GM19467 (cell line): Measurements from ENCODE around the gene HSBP1L1.
"Not testable (repeated sequence)": the region's sequence is repeated elsewhere in the genome, so short reads cannot be mapped to it uniquely, and the experiment has no call there.

Experiments
- ATAC-seq: cut with Tn5 transposase; IDR thresholded peaks from one replicate; pipeline ENCODE4 v1.9.1; 2021; ENCODE audit warnings: mild to moderate bottlenecking, moderate library complexity; ENCODE audit not compliant: unreplicated experiment

HSBP1L1 gene

DNA sequence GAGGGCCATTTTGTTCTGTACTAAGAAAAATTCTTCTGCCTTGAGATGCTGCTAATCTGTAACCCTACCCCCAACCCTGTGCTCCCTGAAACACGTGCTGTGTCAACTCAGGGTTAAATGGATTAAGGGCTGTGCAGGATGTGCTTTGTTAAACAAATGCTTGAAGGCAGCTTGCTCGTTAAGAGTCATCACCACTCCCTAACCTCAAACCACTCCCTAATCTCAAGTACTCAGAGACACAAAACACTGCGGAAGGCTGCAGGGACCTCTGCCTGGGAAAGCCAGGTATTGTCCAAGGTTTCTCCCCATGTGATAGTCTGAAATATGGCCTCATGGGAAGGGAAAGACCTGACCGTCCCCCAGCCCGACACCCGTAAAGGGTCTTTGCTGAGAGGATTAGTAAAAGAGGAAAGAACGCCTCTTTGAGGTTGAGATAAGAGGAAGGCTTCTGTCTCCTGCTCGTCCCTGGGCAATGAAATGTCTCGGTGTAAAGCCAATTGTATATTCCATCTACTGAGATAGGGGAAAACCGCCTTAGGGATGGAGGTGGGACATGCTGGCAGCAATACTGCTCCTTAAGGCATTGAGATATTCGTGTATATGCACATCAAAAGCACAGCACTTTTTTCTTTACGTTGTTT is 4.2 kb upstream of the HSBP1L1 start:
- ATAC-seq: not testable (repeated sequence)

DNA sequence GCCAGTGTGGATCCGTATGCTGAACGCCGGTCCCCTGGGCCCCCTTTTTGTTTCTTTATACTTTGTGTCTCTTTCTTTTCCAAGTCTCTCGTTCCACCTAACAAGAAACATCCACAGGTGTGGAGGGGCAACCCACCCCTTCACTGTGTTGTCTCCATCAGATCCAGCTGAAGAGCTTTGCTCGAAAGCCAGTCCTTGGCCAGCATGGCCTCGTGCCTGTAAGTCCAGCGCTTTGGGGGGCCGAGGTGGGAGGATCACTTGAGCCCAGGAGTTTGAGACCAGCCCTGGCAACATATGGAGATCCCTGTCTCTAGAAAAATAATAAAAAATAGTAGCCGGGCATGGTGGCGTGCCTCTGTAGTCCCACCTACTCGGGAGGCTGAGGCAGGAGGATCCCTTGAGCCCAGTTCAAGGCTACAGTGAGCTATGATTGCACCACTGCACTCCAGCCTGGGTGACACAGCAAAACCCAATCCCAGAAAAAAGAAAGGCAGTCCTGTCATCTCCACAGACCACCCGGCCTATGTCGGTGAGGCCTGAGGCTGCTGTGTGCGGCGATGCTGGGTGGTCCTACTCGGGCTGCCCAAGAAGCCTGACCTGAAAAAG is 3.4 kb upstream of the HSBP1L1 start:
- no peak for ATAC-seq

DNA sequence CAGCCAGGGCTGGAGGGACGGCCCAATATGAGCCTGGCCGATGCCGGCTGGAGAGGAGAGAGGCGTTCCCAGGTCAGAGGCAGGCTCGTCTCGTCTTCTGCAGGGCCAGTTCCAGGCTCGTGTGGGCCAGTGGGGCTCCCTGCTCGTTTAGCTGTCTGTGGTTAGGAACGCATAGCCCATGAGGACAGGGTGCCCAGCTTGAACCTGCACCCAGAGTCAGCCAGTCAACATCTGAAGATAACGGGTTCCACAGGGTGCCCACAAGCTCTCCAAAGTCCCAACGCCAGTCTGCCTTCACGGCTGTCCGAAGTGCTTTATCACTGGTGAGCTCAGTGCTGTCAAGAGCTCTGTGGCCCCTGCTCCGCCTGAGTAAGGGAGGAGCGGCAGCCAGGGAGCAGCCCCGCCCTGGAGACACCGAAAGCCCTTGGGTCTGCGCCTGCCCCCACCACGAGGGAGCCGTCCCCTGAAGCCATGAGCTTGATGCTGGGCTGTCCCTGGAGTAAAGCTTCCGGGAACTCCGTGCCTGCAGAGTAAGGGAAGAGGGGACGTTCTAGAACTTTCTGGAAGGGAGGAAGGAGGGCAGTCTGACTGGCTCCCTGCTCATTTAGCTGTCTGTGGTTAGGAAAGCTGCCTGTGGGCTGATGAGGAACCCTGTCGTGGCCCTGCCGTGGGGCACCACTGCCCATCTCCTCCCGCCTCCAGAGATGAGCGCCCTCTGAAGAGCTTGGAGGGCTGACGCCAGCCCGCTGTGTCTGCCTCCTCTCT is 2.7 kb upstream of the HSBP1L1 start:
- ATAC-seq: no peak

DNA sequence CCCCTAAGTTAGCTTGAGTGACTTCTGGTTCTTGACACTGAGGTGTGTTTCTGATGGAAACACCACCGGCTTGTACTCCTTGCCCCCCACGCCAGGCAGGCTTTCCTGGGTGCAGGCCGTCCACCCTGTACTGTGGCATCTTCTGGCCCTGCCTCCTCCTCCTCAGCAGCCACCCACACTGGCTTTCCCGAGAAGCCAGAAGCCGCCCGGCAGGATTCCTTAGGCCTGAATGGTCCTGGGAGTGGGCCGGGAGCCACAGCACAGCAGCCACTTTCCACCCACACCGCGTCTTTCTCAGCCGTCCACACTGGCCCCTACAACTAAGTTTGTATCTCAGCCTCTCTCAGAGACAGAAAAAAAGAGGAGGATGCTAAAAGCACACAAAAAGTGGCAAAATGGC is 2.1 kb upstream of the HSBP1L1 start:
- ATAC-seq: no peak

DNA sequence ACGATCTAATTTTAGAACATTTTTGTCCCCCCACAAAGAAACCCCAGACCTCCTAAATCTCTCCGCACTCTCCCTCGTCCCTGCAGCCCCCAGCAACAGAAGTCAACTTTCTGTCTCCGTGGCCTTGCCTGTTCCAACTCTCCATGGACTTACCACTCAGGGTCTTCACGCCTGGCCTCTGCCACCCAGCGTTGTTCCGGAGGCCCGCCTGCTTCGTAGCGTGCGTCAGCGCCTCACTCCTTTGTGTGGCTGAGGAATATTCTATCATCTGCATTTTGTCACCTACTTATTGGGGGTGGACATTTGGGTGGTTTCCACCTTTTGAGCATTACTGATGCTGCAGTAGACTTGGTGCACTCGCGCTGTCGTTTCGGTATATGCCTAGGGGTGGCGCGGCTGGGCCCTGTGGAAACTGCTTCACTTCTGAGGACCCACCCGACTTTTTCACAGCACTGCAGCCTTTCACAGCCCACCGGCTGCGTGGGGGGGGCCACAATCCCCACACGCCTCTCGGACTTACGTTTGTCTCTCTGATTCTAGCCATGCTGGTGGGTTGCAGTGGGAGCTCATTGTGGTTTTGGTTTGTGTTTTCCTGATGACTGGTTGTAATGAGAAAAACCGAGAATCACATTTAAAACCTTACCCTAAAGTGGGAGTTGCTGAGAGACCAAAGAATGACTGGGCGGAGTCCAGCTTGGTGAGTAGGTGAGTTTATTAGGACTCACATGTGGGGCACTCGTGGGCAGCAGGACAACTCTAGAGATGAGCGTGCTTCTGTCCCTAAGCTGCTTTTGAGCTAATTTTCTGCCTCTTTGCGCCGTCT is 1.4 kb upstream of the HSBP1L1 start:
- no peak for ATAC-seq

DNA sequence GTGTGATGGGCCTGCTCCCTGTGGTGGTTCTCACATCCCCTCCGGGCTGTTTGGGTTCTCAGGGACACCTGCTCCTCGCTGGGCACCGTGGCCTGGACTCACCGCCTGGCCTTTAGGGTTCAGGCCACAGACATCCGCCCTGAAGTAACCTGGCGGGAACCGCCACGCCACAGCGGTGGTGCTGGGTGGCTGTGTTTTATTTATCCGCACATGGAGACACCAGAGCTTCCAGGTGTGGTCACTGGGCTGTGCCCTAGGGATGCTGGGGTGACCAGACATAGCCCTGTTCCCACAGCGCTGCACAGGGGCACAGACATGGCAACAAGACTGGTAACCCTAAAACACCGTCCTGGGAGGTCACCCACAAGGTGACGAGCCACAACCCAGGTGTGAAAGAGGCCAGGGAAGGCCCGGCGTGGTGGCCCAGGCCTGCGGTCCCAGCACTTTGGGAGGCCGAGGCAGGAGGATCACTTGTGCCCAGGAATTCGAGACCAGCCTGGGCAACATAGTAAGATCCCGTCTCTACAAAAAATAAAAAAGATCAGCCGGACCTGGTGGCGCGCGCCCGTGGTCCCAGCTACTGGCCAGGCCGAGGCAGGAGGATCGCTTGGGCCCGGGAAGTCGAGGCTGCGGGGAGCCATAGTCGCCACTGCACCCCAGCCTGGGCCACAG is 649 bp upstream of the HSBP1L1 start:
- no peak for ATAC-seq

DNA sequence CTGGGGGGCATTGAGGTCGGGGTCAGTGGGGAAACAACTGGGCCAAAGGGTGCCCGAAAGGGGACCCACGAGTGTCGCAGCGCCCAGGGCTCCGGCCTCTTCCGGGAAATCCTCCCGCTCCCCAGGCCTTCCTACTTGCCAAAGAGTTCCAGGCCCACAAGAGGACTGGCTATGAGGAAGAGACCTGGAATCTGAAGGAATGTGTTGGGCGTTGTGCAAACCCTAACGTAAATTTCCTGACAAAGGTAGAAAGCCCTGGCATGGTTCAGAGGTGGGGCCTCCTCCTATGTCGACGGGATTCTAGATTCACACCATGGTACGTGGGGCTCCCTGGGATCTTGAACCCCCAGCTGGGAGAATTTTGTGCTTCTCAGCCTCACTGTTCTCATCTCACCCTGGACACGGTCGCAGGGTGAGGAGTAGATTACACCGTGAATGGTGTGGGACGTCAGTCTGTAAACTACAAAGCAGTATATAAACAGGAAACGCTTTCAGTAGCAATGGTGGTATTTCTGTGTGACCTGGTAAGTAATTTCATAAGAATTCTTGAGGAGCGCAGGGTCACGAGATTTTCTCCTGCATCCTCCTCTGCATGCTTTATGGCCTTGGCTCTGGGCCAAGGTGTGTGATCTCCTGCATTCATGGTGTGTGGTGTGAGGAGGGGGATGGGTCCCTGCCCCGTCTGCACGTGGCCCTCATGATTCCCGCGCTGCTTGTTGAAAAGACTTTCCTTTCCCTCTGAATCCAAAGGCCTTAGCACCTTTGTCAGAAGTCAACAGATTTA is 868 bp downstream of the HSBP1L1 start:
- ATAC-seq: no peak

DNA sequence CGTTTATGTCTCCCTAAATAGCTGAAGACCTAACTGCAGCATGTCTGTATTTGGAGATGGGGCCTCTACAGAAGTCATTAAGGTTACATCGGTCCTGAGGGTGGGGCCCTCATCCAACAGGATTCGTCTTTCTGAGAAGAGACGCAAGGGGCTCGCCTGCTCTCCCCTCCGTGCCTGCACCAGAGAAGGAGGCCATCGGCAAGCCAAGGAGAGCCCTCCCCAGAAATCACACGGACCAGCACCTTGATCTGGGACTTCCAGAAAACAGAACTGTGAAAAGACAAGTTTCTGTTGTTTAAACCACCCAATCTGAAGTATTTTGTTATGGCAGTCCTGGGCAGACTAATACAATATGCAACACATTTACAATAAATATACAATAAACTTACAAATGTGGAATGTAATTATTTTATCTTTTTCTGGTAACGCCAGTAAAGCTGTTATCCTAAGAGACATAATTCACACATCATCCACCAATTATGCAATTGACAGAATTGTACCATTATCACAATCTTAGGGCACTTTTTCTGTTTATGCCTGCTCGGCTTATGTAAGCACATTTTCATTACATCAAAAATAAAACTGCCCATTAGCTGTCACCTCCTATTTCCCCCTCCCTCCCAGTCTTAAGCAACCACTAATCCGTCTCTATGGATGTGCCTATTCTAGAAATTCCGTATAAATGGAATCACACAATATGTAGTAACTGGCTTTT is 6.1 kb downstream of the HSBP1L1 start:
- ATAC-seq: no peak

DNA sequence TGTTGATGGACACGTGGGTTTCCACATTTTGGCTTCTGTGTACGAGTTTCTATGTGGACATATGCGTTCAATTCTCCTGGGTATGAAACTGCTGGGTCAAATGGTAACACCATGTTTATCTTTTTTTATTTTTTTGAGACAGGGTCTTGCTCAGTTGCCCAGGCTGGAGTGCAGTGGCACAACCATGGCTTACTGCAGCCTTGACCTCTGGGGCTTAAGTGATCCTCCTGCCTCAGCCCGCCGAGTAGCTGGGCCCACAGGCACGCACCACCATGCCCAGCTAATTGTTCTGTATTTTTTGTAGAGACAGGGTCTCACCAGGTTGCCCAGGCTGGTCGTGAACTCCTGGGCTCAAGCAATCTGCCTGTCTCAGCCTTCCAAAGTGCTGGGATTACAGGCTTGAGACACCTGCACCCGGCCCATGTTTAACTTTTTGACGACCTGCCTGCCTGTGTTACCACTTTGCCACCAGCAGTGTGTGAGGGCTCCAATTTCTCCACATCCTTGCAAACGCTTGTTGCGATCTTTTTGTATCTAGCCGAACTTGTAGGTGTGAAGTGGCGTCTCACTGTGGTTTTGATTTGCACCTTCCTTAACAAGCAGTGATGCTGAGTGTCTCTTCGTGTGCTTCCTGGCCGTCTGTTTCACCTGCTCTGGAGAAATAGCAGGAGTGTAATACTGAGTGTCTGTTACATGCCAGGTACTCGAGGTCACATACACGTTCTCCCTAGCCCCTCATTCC is 6.9 kb downstream of the HSBP1L1 start:
- ATAC-seq: no peak

DNA sequence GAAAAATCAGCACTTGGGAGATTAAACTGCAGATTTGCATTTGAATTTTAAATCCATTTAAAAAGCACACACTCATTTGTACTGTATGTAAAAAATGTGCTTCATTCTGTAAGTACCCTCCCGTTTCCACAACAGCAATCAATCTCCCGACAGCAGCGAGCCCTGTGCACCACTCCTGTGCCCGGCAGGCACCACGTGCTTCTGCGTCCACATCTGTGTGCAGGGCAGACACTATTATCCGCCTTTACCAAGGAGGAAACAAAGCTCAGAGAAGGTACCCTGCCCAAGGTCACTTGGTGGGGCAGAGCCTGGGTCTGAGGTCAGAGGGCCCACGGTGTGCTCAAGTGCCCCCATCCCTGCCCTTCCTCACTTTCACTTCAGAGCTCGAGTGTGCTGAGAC is 7.5 kb downstream of the HSBP1L1 start:
- ATAC-seq: no peak

DNA sequence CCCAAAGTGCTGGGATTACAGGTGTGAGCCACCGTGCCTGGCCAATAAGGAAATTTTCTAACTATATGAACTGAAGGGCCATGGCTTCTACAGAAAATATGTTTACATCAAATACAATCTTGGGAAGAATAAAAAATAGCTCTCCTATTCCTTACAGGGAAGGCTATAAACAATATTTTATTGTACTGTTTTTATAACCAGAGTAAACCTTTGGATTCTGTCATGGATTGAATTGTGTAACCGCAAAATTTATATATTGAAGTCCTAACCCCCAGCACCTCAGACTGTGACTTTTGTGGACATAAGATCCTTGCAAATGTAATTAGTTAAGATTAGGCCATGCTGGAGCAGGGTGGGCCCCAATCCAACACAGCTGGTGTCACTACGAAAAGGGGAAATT is 8.3 kb downstream of the HSBP1L1 start:
- ATAC-seq: no peak

DNA sequence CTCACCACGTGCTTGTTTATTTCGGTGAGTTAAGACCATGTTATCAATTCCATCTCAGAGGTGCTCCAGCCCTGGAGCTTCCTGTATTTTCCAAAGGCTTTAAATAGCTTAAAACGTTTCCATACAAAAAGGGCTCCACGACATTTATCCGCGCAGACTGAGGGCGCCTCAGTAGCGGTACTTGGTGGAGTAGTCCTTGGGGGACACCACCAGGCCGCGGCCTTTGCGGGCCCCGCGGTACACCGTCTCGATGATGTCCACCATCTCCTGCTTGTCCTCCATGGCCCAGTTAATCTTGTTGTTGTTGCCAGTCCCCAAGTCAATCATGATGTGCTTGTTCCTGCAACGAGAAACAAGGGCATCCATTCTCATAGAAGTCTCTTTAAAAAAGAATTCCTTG is 9.1 kb downstream of the HSBP1L1 start:
- ATAC-seq: no peak

DNA sequence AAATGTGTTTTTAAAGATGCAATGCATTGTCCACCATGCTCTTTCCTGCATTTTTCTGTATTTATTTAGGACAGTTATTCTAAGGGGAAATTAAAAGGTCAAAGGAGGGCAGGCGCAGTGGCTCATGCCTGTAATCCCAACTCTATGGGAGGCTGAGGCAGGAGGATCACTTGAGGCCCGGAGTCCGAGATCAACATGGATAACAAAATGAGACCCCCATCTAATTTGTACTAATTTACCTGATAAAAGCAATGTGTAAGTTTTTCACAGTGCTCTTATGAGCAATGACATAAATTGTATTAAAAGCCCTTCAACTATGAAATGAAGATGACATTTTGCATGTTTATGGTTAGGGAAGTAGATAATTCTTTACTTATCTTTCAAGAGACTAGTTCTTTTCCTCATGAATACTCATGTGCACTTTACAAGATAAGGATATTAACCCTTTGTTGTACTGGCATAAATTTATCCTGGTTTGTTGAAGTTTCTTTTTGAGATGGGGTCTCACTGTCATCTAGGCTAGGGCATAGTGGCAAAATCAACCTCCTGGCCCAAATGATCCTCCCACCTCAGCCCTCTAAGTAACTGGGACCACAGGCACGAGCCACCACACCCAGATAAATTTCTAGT is 9.7 kb downstream of the HSBP1L1 start:
- ATAC-seq: no peak

DNA sequence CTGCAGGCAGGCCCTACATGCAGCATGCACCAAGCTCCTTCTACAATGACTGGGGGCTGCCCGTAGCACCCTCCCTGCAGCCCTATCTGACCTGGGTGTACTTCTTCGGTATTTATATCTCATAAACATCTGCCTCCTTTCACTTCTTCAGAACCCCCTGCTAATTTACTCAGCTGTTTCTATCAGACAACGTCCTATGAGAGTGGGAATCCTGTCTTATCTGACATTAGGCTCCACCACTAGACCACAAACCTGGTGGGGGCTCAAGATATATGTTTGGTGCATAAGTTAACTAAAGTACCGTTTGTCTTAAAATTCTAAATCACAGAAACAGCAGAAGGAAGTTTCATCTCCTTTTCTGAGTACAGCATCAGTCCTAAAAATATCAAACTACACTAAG is 10.6 kb downstream of the HSBP1L1 start:
- ATAC-seq: no peak

DNA sequence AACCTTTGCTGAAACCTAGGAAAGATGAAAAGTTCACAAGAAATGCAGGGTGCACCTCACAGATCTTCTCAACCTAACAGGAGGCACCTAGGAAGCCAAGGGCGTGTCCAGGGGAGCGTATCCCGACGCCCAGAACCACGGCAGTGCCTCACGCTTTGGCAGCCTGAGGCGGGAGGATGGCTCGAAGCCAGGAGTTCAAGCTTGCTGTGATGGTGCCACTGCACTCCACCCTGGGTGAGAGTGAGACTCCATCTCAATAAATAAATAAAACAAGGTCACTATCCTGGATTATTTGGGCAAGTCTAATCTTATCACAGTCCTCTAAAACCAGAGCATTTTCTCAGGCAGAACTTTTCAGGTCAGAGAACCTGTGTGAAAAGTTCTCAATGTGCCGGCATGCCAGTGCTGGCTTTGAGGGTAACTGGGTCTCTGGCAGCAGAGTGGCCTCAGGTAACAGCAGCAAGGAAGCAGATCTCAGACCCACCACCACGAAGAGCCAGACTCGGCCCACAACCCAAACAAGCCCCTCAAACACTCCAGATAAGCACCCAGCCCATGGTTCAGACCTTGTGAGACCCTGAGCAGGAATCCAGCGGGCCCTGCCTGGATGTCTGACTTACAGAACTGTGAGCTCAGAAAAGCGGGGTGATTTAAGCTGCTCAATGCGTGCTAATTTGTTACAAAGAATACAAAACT is 11.7 kb downstream of the HSBP1L1 start:
- ATAC-seq: no peak

DNA sequence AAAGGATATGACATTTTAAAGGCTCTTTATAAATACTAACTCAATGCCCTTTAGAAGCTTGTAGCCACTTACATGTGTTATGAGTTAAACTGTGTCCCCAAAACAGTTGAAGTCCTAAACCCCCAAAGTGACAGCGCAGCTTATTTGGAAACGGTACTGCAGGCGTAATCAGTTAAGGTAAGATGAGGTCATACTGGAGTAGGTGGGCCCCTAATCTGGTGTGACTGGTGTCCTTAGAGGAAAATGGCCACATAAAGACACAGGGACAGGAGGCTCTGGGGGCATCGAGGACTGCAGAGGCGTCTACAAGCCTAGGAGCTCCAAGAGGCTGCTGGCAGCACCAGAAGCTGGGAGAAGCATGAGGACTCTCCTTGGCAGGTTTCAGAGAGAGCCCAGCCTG is 15.4 kb downstream of the HSBP1L1 start:
- ATAC-seq: no peak

DNA sequence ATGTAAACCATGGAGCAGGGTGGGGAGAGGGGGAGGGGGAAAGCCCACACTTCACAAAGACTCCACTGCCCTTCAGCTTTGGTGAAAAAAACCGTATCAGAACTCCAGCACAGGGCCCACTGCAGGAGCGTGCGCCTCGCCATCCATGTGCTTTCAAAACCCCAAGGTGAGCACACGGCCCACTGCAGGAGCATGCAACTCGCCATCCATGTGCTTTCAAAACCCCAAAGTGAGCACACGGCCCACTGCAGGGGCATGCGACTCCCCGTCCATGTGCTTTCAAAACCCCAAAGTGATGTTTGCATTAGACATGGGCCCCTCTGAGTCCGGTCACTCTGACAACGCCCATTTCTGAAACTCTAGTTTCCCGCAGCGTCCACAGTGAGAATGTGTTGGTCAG is 16.1 kb downstream of the HSBP1L1 start:
- no peak for ATAC-seq

DNA sequence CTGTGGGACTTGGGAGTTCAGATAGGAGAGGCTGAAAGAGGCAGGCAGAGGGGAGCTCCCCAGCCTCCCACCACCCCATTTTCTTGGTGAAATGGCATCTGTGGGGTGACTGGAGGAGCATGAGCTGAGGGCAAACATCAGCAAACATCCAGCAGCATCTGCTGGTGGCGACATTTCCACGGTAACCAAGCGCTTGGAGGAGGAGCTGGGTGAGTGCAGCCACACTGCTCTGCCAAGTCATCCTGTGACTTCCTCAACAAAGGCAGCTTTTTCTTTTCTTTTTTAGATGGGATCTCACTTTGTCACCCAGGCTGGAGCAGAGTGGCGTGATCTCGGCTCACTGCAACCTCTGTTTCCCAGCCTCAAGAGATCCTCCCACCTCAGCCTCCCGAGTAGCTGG is 18.3 kb downstream of the HSBP1L1 start:
- ATAC-seq: no peak
